GM21737 (cell line): ENCODE results near the gene R3HDM2.
"Not testable (repeated sequence)": the region's sequence is repeated elsewhere in the genome, so short reads cannot be mapped to it uniquely, and the experiment has no call there.

Source experiments
- ATAC-seq: cut with Tn5 transposase; IDR thresholded peaks from one replicate; pipeline ENCODE4 v1.9.1; 2021; ENCODE audit warnings: mild to moderate bottlenecking, moderate library complexity; ENCODE audit not compliant: unreplicated experiment

The R3HDM2 gene

DNA sequence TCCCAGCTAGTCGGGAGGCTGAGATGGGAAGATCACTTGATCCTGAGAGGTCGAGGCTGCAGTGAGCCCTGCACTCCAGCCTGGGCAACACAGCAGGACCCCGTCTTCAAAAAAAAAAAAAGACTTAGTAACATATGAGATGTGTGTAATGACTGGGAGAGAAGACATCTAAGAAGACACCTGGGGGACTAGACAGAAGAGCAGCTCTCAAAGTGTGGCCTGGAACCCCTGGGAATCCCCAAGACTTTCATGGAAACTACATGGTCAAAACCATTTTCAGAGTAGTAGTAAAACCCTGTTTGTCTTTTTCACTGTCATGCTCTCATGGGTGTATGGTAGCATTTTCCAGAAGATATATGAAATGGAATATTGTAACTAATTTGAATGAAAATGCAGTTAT is 45.3 kb downstream of the R3HDM2 start:
- no peak for ATAC-seq

DNA sequence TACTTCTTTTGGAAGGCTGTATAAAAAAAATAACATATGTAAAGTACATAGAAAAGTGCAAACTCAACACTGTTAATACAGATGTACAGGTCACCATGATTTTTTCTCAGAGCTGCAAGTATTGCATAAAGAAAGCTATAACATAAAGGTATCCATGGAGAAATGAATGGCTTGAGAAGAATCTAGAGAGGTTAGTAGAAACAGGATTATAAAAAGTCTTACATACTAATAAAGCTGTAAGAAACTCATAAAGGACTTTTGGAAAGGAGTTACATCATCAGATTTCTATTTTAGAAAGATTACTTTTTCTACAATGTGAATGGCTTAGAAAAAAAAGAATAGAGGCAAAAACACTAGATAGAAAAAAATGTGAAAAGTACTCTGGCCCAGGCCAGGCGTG is 46.4 kb downstream of the R3HDM2 start:
- ATAC-seq = no peak

DNA sequence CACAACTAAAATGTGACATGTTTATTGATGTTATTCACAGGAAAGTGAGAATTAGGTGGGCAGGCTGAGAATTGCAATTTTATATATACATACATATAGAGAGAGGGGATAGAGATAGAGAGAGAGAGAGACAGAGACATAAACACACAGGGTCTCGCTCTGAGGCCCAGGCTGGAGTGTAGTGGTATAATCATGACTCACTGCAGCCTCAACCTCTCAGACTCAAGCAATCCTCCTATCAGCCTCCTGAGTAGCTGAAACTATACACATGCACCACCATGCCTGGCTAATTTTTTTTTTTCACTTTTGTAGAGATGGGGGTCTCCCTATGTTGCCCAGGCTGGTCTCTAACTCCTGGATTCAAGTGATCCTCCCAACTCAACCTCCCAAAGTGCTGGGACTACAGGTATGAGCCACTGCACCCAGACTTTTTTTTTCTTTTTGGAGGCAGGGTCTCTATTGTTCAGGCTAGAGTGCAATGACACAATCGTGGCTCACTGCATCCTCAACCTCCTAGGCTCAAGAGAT is 49.1 kb downstream of the R3HDM2 start:
- ATAC-seq = no peak

DNA sequence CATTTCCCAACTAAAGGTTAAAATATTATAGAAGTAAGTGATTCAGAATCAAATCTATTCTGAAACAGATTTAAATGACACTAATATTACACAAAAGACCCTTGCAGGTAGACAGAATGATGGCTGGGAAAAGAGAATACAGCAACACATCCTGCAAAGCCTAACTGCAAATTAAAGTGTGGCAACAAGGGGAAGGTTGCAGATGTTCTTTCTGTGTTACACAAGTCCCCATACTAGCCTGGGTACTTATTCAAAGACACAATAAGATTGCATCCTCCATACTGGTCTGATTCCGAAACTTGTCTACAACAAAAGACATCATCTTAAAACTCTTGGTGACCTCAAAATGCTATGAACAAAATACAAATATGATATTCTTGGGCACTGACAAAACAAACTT is 50.5 kb downstream of the R3HDM2 start:
- no peak for ATAC-seq

DNA sequence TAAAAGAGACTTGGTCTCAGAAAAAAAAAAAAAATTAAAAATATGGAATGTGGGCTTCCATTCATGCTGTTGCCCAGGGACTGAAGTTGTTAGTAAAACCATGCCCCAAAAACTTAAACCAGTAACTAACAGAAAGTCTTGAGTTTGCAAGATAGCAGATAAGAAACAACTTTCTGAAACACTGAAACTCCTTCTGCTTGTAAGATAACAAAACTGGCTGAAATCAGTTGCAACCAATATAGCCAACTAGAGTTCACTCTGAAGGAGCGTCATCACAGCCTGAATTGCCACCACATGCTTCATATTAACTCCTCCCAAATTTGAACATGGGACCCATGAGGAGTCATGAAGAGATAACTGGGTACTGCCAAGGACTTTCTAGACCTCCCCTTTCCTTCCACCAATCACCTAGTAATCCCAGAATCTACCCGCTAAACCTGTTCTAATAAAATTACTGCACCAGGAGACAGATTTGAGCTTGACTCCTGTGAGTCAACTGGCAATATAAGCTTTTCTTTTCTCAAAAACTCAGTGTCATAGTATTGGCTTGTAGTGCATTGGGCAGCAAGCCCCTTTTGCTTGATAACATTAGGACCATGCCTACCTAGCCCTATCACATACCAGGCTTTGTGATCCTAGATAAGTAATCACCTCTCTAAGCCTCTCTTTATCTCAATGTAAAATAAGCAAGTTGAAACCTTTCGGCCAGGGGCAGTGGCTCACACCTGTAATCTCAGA is 53.6 kb downstream of the R3HDM2 start:
- ATAC-seq = no peak

DNA sequence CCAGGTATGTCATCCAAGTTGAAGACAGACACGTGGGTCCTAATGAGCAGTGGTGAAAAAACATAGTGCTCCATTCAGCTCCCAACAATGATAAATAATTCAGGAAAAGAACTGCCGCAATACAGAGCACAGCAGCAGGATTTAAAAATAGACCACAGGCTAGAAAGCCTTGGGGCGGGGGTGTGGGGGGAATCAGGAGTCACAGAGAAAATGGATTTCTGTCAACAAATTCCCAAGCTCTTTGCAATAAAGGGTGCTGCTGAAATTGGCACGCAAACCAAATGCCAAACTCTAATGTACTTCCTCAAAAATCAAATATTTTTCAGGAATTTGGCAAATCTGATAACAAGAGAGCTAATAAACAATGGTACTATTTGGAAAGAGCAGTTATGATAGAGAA is 58.6 kb downstream of the R3HDM2 start:
- no peak for ATAC-seq

DNA sequence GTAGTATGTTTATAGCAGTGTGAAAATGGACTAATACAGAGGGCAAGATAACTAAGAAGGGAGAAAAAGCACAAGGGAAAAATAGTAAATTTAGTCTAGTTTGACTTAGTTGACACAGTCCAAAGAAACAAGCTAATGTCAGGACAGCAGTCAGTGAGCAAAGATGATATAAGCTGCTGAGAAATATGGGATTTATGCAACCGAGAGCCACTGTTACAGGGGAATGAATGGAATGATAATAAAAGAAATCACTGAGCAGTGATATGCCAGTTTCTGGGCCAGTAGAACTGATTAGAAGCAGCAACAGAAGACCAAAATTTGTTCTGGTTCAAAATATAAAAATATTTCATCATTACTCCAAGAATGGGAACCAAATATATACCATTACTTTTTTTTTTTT is 60.1 kb downstream of the R3HDM2 start:
- ATAC-seq = no peak

DNA sequence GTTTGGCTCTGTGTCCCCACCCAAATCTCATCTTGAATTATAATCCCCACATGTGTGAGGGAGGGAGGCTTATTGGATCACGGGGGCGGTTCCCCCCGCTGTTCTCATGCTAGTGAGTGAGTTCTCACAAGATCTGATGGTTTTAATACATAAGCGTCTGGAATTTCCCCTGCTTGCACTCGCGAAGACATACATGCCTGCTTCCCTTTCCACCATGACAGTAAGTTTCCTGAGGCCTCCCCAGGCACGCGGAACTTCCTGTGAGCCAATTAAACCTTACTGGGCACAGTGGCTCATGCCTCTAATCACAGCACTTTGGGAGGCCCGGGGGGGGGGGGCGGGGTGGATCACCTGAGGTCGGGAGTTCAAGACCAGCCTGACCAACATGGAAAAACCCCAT is 60.8 kb downstream of the R3HDM2 start:
- ATAC-seq = no peak

DNA sequence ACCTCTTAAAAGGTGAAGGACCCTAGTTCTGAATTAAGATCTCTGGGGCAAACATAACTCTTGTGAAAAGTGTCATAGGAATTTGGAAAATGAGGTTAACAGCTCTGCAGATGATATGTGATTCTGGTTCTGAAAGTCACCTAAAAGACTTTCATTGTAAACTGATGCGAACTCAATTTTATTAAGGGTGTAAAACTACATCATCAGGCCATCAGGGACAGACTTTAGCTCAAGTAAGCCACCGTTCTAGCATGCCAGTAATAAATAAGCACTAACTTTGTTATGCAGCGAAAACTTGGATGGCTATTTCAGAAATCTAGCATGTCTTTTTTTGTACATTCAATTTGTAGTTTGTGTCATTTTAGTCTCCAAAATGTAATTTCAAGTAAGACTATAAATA is 61.6 kb downstream of the R3HDM2 start:
- ATAC-seq = no peak

DNA sequence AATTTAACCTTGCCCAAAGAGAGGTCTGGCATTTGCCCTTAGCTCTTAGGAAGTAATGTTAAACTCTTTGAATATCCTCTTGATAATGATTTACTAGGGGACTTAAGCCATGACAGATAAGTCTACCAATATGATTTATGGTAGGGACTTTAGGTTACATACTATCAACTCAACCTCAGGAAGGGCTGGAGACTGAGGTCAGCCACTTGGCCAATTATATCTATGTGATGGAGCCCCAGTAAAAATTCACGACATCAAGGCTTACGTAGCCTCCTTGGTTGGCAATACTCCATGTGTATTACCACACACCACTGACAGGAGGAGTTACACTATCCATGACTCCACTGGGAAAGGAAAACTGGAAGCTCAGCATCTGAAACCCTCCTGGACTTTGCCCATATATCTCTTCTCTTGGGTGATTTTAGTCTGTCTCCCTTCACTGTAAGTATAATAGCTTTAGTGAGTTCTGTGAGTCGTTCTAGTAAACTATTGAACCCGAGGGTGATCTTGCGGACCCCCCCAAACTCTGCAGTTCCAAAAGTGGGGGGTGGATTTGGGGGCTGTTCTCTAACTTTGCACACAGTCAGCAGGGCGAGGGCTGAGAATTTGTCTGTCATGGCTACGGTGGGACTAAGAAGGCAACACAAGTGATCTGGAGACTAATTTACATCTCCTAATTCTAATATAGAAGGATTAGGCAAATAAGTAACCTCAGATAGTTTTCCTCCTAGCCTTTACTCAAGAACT is 62.3 kb downstream of the R3HDM2 start:
- ATAC-seq = no peak

DNA sequence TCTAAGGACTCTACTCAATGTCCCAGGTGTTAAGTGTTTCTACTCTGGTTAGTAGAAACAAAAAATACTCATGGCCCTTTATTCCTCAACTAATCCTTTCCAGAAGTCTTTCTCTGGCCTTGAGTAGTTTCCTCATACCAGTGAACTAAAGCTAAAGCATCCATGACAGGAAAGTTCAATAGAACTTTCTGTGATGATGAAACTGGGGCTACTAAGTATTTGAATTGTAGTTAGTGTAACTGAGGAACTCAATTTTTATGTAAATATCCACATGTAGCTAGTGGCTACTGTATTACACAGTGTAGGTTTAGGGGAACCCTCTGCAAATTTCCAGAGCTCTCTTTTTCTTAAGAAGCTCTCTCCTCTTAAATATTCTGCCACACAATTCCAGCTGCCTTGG is 63.7 kb downstream of the R3HDM2 start:
- no peak for ATAC-seq

DNA sequence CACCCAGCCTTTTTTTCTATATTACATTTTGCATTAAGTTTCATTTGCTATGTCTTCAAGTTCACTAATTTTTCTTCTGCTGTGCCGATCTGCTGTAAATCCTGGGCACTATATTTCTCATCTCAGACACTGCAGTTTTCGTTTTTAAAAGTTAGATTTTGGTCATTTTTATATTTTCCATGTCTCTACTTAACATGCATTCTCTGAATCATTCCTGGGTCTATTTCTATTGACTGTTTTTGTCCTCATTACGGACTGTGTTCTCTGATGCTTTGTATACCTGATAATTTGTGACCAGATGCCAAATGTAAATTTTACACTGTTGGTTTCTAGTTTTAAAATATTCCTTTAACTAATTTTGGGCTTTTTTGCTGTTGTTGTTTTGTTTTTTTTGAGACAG is 64.5 kb downstream of the R3HDM2 start:
- ATAC-seq = no peak

DNA sequence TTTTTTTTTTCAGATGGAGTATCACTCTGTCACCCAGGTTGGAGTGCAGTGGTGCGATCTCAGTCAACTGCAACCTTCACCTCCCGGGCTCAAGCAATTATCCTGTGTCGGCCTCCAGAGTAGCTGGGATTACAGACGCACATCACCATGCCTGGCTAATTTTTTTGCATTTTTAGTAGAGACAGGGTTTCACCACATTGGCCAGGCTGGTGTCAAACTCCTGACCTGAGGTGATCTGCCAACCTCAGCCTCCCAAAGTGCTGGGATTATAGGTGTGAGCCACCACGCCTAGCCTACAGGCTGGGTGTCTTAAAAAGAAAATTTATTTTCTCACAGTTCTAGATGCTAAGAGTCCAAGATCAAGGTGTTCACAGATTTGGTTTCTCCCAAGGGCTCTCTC is 66.7 kb downstream of the R3HDM2 start:
- ATAC-seq = not testable (repeated sequence)

DNA sequence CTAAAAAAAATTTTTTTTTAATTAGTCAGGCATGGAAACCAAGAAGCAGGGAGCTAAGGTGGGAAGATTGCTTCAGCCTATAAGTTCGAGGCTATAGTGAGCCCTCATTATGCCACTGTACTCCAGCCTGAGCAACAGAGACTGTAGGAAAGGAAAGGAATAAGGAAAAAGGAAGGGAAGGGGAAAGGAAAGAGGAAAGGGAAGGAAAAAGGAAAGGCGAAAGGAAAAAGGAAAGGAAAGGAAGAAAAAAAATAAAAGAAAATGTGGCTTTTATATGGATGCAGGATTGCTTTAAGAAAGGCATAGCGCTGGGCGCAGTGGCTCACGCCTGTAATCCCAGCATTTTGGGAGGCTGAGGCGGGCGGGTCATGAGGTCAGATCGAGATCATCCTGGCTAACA is 70.4 kb downstream of the R3HDM2 start:
- no peak for ATAC-seq

DNA sequence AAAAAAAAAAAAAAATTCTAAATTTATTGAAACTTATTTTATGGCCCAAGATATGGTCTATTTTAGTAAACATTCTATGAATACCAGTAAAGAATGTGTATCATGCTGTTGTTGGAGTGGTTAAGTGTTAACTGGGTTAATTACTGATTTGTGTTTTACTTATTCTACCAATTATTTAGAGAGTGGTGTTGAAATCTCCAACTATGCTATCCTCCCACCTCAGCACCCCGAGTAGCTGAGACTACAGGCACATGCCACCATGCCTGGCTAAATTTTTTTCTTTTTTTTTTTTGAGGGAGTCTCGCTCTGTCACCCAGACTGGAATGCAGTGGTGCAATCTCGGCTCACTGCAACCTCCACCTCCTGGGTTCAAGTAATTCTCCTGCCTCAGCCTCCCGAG is 72.2 kb downstream of the R3HDM2 start:
- no peak for ATAC-seq

DNA sequence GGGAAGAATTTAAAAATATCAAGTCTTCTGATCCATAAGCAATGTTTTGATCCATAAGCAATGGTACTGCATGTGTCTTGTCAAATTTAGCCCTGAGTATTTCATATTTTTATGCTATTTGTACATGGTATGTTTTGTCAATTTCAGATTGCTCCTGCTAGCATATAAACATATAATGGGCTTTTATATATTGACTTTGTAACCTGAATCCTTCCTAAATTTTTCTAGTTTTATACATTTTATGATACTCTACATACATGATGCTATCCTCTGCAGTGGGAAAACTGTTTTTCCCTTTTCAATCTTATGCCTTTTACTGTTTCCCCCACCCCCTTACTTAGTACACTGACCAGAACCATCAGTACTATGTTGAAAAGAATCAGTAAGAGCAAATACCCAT is 75.1 kb downstream of the R3HDM2 start:
- no peak for ATAC-seq

DNA sequence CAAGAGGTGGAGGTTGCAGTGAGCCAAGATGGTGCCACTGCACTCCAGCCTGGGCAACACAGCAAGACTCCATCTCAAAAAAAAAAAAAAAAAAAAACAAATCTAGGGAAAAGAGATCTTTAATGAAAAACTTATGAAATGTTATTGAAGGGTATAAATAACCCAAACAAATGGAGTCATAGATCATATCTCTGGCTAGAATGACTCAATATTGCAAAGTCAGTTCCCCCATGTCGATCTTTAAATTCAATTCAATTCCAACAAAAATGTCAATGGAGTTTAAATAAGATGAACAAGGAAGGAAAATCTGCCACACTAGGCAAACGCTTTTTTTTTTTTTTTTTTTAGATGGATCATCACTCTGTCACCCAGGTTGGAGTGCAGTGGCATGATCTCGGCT is 78.7 kb downstream of the R3HDM2 start:
- ATAC-seq = no peak

DNA sequence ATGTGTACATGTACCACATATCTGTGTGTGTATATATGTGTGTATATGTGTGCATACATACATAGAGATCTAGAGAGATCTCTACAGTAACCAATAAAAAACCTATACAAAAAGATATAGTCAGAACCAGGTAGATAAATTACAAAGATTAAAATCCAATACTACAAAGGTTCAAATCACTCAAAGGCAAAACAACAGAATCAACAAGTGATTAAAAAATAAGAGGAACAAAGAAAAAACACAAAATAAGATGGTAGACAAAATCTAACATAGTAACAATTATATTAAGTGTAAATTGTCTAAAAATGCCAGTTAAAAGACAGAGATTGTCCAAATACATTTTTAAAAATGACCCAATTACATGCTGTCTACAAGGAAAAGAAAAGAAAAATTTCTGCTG is 83.6 kb downstream of the R3HDM2 start:
- ATAC-seq = no peak

DNA sequence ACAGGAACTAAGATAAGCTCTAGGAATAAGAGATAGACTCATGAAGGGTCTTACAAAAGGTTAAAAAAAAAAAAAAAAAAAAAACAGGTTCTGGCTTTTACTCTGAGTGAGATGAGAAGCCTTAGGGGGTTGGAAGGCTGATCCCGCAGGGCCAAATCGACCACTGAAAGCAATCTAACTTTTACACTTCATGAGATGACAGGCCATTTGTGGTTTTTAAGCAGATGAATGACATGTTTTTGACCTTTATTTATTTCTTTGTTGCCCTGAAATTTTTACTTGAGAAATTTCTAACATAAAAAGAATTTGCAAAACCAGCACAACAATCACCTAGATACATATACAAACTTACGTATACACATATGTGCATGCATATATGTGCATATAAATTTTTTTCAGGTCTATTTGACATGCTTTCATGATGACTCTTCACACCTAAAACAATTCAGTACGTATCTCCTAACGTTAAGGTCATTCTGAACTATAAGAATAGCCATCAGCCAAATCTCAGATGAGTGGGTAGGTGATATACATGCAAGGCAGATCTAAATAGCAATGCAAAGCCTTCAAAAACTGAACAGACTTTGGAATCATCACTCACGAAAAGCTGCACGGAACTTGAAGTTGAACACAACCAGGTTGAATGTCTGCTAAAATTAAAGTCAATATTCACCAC is 87.0 kb downstream of the R3HDM2 start:
- no peak for ATAC-seq

DNA sequence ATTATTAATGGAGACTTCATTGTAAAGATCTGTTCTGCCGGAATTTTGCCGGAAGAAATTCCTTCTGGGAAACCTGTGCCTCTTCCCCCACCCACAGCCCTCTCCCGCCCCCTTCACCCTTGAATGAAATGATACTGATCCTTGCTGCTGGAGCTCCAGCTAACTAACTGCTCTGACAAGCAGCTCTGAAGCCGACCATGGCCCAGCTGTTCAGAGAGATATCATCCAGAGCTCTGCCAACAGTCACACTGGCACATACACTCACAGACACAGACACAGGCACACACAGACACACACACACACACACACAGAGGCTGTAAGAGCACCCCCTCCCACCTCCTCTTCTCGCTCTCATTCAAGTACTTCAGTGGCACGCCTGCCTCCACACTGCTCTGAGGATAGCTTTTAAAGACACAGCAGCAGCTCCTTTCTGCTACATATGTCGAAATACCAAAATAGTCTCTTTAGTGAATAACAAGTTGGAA is 88.6 kb downstream of the R3HDM2 start:
- ATAC-seq = no peak

DNA sequence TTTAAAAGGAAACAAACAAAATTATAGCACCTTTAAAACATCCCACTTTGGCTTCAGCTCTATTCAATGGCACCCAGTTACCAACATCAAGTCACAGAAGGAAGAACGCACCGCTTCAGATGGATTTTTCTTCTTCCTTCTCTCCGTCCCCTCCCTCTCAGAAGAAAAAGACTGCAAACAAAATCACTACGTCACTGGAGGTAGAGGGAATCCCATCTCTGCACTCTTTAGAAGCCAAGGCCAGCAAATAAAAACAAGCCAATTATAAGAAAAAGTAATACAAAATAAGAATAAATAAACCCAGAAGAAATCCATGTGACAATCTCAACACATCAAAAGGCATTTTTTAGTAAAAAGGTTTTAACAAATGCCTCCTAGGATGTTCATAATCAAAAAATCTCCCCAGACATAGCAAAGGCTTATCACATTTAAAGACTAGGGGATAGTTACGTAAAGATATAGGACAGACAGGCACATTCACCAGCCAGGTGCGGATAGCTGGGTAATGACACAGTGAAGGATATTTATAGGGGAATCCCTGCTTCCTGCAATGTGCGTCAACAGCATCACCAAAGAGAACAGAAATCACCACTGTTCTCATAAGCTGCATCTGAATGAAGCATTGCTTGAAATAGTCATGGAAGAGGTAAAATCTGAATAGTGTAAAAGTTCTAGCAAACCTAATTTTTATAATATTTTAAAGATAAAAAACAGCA is 89.4 kb downstream of the R3HDM2 start:
- no peak for ATAC-seq
